Measurements from ENCODE around the gene RRP7A.
"Not testable (repeated sequence)": the region's sequence is repeated elsewhere in the genome, so short reads cannot be mapped to it uniquely, and the experiment has no call there.

RRP7A gene

DNA sequence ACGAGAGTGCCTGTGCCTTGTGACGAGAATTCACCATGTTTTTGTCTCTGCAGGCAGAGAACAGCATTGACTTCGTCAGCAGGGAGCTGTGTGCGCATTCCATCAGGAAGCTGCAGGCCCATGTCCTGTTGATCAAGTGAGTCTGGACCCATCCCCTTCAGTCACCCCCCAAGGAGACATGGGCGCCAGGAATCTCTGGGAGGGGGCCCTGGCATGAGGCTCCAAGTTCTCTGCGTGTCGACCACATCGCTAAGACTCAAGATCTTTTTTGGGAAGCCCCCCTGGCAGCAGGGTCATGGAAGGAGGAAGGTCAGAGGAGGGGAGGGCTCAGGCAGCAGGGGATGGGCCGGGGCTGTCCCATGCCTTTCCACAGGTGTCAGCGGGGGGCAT lies 10.6 kb downstream of the RRP7A start:
- H3K27me3 ChIP-seq (ENCODE audit: control insufficient read depth, insufficient read depth, low read length); H3K9ac ChIP-seq (ENCODE audit: low read length); H3K4me3 ChIP-seq (ENCODE audit: low read length); H3K27ac ChIP-seq (ENCODE audit: low read depth, low read length); H3K36me3 ChIP-seq (ENCODE audit: control insufficient read depth, insufficient read depth, low read length); H3K4me1 ChIP-seq (ENCODE audit: control insufficient read depth, insufficient read depth, low read length): not testable (repeated sequence)

GRCh38 chr22:42508327-42508974 lies 11.1 kb downstream of the RRP7A start:
- H3K9ac ChIP-seq (ENCODE audit: low read length); H3K27ac ChIP-seq (ENCODE audit: low read depth, low read length); H3K27me3 ChIP-seq (ENCODE audit: control insufficient read depth, insufficient read depth, low read length); H3K4me3 ChIP-seq (ENCODE audit: low read length); H3K36me3 ChIP-seq (ENCODE audit: control insufficient read depth, insufficient read depth, low read length); H3K4me1 ChIP-seq (ENCODE audit: control insufficient read depth, insufficient read depth, low read length): not testable (repeated sequence)

DNA sequence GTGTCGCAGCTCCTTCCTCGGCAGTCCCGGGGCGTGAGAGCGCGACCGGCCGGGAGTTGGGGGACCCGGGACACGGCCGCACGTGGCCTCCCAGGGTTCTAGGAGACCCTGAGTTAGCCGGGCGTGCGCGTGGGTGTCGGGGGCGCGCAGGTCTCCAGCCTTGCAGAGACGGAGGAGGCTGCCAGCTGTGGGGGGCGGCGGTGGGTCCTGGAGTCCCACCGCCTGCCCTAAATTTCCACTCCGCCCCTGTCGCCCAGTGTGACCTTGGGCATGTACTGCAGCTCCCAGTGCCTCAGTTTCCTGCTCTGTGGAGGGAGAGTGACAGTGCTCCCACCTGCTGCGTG lies 18.8 kb downstream of the RRP7A start:
- Histone ChIP-seq H3K27me3 (ENCODE audit: control insufficient read depth, insufficient read depth, low read length) (no peaks in the 10 kb centered on the region), H3K4me1 (ENCODE audit: control insufficient read depth, insufficient read depth, low read length) (no peaks in the 10 kb centered on the region), H3K36me3 (ENCODE audit: control insufficient read depth, insufficient read depth, low read length) (no peaks in the 10 kb centered on the region), H3K4me3 (ENCODE audit: low read length) (peak overlapping the region; percentile 62), H3K27ac (ENCODE audit: low read depth, low read length) (no peak overlapping the region), H3K9ac (ENCODE audit: low read length) (no peak overlapping the region)

- Histone ChIP-seq H3K4me3 (ENCODE audit: low read length) (peak overlapping the region; percentile 62), H3K36me3 (ENCODE audit: control insufficient read depth, insufficient read depth, low read length) (no peaks in the 10 kb centered on the region), H3K9ac (ENCODE audit: low read length) (no peak overlapping the region), H3K27ac (ENCODE audit: low read depth, low read length) (no peak overlapping the region), H3K27me3 (ENCODE audit: control insufficient read depth, insufficient read depth, low read length) (no peaks in the 10 kb centered on the region), H3K4me1 (ENCODE audit: control insufficient read depth, insufficient read depth, low read length) (no peaks in the 10 kb centered on the region)
These were observed 19.3 kb downstream of the RRP7A start for GRCh38 chr22:42500161-42500835.

- not testable (repeated sequence) for H3K4me3 ChIP-seq (ENCODE audit: low read length); H3K27ac ChIP-seq (ENCODE audit: low read depth, low read length); H3K4me1 ChIP-seq (ENCODE audit: control insufficient read depth, insufficient read depth, low read length)
These were observed 19.8 kb downstream of the RRP7A start for GRCh38 chr22:42499773-42500160.

GRCh38 chr22:42495533-42496141 lies 24.0 kb downstream of the RRP7A start:
- H3K27me3 ChIP-seq (ENCODE audit: control insufficient read depth, insufficient read depth, low read length); H3K36me3 ChIP-seq (ENCODE audit: control insufficient read depth, insufficient read depth, low read length); H3K27ac ChIP-seq (ENCODE audit: low read depth, low read length): not testable (repeated sequence)

More at GRCh38 chr22:42499773-42500160, 19.8 kb downstream of the RRP7A start:
- not testable (repeated sequence) for H3K9ac ChIP-seq (ENCODE audit: low read length); H3K27me3 ChIP-seq (ENCODE audit: control insufficient read depth, insufficient read depth, low read length); H3K36me3 ChIP-seq (ENCODE audit: control insufficient read depth, insufficient read depth, low read length)

DNA sequence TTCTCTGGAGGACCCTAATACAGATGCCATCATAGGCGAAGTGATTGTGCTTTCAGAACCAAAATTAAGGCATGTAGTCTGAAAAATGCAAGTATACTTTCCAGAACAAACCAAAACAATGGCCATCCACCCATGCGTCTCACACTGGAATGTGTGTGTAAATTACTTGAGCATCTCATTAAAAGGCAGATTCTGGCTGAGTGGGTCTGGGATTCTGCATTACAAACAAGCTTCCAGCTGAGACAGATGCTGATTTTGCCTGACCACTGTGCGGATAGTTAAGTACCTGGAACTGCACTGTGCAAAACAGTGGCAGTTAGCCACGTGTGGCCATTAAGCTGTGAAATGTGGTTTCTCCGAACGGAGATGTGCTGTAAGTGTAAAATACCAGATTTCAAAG lies 26.2 kb downstream of the RRP7A start:
- no peaks in the 10 kb centered on the region for H3K4me1 ChIP-seq (ENCODE audit: control insufficient read depth, insufficient read depth, low read length)
- no peaks in the 10 kb centered on the region for H3K36me3 ChIP-seq (ENCODE audit: control insufficient read depth, insufficient read depth, low read length)
- no peak overlapping the region for H3K9ac ChIP-seq (ENCODE audit: low read length)
- H3K27ac ChIP-seq (ENCODE audit: low read depth, low read length): no peak overlapping the region
- H3K4me3 ChIP-seq (ENCODE audit: low read length): no peak overlapping the region
- no peaks in the 10 kb centered on the region for H3K27me3 ChIP-seq (ENCODE audit: control insufficient read depth, insufficient read depth, low read length)

More at GRCh38 chr22:42495533-42496141, 24.0 kb downstream of the RRP7A start:
- not testable (repeated sequence) for H3K4me1 ChIP-seq (ENCODE audit: control insufficient read depth, insufficient read depth, low read length); H3K4me3 ChIP-seq (ENCODE audit: low read length); H3K9ac ChIP-seq (ENCODE audit: low read length)

GRCh38 chr22:42492323-42492690 lies 27.3 kb downstream of the RRP7A start:
- H3K4me1 ChIP-seq (ENCODE audit: control insufficient read depth, insufficient read depth, low read length): no peaks in the 10 kb centered on the region
- H3K27me3 ChIP-seq (ENCODE audit: control insufficient read depth, insufficient read depth, low read length): no peaks in the 10 kb centered on the region
- H3K4me3 ChIP-seq (ENCODE audit: low read length): no peak overlapping the region
- no peaks in the 10 kb centered on the region for H3K36me3 ChIP-seq (ENCODE audit: control insufficient read depth, insufficient read depth, low read length)
- no peak overlapping the region for H3K27ac ChIP-seq (ENCODE audit: low read depth, low read length)
- H3K9ac ChIP-seq (ENCODE audit: low read length): no peak overlapping the region

GRCh38 chr22:42490243-42490832 lies 29.3 kb downstream of the RRP7A start:
- Histone ChIP-seq H3K4me1 (ENCODE audit: control insufficient read depth, insufficient read depth, low read length) (no peaks in the 10 kb centered on the region), H3K36me3 (ENCODE audit: control insufficient read depth, insufficient read depth, low read length) (no peaks in the 10 kb centered on the region), H3K9ac (ENCODE audit: low read length) (no peak overlapping the region), H3K4me3 (ENCODE audit: low read length) (no peak overlapping the region), H3K27me3 (ENCODE audit: control insufficient read depth, insufficient read depth, low read length) (no peaks in the 10 kb centered on the region), H3K27ac (ENCODE audit: low read depth, low read length) (no peak overlapping the region)

- H3K4me3 ChIP-seq (ENCODE audit: low read length): no peak overlapping the region
- no peaks in the 10 kb centered on the region for H3K27me3 ChIP-seq (ENCODE audit: control insufficient read depth, insufficient read depth, low read length)
- no peak overlapping the region for H3K9ac ChIP-seq (ENCODE audit: low read length)
- H3K36me3 ChIP-seq (ENCODE audit: control insufficient read depth, insufficient read depth, low read length): no peaks in the 10 kb centered on the region
- H3K27ac ChIP-seq (ENCODE audit: low read depth, low read length): no peak overlapping the region
- no peaks in the 10 kb centered on the region for H3K4me1 ChIP-seq (ENCODE audit: control insufficient read depth, insufficient read depth, low read length)
These were observed 30.6 kb downstream of the RRP7A start for GRCh38 chr22:42489000-42489399.

- no peak overlapping the region for H3K27ac ChIP-seq (ENCODE audit: low read depth, low read length)
- H3K4me1 ChIP-seq (ENCODE audit: control insufficient read depth, insufficient read depth, low read length): no peaks in the 10 kb centered on the region
- H3K36me3 ChIP-seq (ENCODE audit: control insufficient read depth, insufficient read depth, low read length): no peaks in the 10 kb centered on the region
- H3K4me3 ChIP-seq (ENCODE audit: low read length): no peak overlapping the region
- no peak overlapping the region for H3K9ac ChIP-seq (ENCODE audit: low read length)
- no peaks in the 10 kb centered on the region for H3K27me3 ChIP-seq (ENCODE audit: control insufficient read depth, insufficient read depth, low read length)
These were observed 35.1 kb downstream of the RRP7A start for GRCh38 chr22:42484506-42484905.

GRCh38 chr22:42483610-42484223 lies 35.9 kb downstream of the RRP7A start:
- not testable (repeated sequence) for H3K36me3 ChIP-seq (ENCODE audit: control insufficient read depth, insufficient read depth, low read length); H3K9ac ChIP-seq (ENCODE audit: low read length); H3K4me1 ChIP-seq (ENCODE audit: control insufficient read depth, insufficient read depth, low read length); H3K4me3 ChIP-seq (ENCODE audit: low read length); H3K27me3 ChIP-seq (ENCODE audit: control insufficient read depth, insufficient read depth, low read length); H3K27ac ChIP-seq (ENCODE audit: low read depth, low read length)

Measured in rectal smooth muscle tissue (tissue), 1 donor.